HG02884 (cell line): ENCODE data around the gene BEND7.

Source experiments
- ATAC-seq: cut with Tn5 transposase; IDR thresholded peaks from one replicate; pipeline ENCODE4 v1.9.1; 2021; ENCODE audit warnings: mild to moderate bottlenecking, moderate library complexity; ENCODE audit not compliant: unreplicated experiment

Gene BEND7

DNA sequence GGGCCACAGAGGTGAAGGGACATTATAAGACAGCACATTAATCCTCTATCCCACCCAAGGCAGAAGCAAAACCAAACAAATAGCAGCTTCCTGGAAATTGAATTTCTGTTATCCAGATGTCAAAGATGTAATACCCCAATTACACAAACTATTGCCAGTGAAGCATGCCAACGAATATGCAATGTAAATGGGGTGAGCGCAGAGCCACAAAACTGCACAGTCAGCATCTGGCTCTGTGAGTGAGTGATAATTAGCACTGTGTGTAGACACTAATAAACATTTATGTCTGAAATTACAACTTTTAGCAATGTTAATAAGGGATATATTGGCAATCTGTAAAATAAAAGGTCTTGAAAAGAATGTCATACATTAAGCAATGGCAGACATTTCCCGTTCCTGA, 3.2 kb downstream of the BEND7 start:
- no peak for ATAC-seq

DNA sequence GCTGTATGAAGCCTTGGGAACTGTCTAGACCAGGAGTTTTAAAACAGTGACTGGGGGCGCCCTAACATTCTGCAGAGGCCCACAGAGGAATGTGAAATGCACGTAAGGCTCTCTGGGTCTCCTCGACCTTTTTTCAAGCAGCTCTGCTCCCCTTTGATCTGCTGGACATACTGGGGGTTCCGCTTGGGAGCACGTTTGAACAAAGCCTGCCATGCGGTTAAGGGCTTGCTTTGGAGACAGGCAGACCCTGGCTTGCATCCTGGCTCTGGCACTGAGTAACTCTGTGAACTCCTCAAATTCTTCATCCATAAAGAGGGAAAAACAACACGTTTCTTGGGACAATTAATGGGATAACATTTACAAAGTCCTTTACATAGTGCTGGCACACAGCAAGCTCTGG, 7.8 kb downstream of the BEND7 start:
- ATAC-seq: no peak

DNA sequence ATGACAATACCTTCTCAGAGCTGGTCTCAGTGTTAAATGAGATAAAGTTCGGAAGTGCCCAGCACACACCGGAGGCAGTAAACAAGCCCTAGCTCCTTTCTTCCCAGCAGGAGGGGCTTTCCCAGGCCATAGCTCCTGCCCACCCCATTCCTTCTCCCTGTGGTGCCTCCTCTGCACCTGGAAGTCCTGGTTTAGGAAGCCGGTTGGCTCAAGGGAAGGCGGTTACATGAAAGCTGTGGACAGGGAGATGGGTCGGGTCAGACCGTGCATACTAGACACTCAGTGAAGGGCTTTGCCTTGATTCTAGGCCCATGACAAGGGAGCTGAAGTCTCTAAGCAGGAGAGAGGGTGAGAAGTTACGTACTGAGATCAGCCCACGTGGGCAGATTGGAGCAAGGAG, 8.6 kb downstream of the BEND7 start:
- no peak for ATAC-seq

DNA sequence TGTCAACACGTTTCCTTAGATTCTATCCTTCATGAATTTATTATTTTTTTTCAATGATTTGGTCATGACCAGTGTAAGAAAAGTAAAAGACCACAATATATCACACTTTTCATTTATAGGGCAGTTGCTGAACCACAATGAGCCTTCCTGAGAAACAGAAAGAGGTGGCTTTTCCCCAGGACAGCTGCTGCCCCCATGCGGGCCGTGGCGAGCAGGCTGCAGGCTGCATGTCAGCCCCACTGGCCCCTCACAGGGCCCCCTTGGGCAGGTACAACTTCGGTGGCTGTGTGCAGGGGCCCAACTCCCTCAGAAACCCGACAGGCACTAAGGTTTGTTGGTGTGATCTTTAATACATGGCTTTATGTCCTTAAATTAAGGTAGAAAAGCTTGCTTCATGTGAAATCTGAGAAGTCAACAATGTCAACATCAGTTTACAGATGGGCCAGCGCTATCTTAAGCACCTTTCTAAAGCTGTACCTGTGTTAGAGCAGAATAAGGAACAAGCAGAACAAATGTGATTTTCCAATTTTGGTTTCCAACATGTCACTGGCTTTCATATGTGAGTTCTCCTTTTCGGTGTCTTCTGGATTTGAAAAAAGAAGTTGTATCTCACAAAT, 10.6 kb downstream of the BEND7 start:
- ATAC-seq: no peak

DNA sequence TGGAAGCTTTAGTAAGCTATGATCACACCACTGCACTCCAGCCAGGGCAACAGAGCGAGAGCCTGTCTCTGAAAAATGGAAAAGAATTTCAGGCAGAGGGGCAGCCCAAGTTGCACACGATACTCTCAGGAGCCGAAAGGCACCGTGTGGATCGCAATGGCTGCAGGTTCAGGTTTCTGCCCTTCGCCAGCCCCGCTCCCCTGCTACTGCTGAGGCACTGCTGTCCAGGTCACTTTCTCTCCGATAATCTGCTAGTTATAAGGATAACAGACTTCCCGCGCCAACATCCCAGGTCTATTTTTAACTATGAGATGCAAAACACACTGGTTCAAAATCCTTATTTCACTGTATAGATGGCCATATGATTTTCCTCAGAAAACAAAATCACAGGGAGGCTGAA, 11.1 kb downstream of the BEND7 start:
- ATAC-seq: no peak

DNA sequence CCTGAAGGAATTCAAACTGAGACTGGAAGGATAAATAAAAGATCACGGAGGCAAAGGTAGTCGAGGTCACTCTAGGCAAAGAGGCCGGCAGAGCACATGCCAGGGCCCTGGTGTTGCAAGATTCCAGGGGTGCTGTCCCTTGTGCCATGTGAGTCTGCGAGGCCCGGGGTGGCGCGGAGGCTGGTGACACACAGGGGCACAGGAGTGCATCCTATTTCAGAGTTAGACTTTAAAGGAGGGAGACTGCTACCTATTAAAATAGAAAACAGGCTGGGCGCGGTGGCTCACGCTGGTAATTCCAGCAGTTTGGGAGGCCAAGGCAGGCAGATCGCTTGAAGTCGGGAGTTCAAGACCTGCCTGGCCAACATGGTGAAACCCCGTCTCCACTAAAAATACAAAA, 12.6 kb downstream of the BEND7 start:
- no peak for ATAC-seq

DNA sequence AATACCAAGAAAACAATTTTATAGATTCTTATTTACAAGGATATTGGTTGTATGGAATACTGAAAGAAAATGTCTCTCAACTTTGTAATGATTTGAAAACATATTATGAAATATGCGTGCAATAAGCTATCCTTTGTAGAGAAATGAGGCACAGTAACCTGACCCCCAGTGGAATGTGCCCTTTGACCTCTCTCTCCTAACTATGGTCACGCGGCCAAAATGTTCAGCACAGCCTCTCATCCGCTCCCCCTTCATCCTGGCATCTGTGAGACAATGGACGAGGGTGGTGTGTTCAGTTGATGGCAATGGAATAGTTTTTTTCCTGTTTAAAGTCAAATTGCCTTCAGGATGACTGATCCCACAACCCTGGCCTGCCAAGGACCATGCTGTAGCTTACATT, 13.3 kb downstream of the BEND7 start:
- ATAC-seq: no peak

DNA sequence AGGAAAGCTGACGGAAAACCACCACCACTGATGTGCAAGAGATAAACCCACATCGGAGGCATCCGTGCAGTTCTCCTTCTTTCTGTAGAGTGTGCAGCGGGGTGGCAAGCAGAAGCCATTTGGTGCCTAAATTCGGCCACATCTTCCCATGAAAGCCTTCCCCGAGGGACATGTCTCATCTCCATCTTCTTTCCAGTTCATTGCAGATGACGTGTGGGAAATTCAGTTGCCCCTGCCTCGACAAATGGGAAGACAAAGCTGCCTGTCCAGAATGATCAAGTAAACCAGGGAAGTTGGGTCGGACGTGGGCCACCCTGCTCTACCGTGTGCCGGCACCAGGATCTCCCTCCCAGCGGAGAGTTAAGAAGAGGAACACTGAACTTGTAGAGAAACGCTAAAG, 14.5 kb downstream of the BEND7 start:
- ATAC-seq: no peak

DNA sequence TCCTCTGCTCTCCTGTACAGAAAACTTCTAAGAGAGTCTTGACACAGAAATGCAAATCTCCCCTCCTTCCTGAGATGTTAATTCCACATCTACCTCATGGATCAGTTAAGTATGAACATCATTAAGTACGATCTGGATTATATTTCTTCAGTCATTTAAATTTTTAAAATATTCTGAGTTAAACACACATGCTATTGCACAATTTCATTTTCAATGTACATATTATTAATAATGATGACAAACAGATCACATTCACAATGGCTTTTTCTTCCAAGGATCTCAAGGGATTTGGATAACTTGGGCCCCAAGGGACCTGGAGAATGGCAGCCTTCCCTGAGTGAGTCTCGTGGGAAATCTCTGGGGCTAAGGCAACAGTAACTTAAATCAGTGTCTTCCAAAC, 16.2 kb downstream of the BEND7 start:
- ATAC-seq: no peak

DNA sequence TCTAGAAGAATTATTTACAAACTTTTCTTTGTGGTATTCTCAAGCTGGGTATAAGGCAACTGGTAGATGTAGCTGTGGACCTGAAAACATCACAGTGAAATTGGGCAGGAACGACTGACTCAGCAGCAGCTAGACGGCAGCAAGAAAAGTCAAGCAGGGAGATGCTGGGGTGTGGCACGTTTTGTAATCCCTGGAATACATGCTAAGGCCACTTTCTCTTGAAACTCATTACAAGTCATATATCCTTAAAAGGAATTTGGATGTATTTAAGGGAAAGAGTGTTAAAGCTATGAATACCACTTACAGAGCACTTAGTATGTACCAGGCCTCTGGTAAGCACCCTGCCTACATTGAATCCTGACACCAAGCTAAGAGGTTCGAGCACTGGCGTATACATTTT, 17.4 kb downstream of the BEND7 start:
- no peak for ATAC-seq

DNA sequence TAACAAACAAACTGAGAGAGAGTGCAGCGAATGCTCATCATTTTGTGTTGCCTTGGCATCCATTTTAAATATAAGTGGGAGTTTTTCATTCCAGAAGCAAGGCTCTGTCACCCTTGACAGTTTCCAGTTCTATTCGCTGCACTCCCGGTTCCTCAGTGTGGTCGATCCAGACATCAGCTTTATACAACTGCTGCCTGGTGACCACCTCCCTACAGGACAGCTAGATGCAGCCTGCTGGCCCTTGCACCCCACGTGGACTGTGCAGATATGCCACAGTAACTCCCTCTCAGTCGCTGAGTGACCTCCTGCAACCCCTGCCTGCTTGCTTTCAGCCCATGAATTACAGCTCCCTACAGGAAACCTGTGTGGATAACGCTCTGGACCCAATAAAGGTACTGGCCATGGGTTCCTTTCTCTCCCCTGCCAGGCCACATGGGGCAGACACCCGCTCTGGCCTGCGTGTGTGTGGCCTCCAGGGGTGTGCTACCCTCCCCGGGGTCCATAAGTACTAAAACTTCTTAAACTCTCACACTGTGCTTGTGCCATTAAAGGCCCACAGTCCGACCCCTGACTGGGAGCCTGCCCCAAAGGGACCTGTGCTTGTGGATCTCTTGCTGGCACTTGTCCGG, 23.6 kb downstream of the BEND7 start:
- no peak for ATAC-seq

DNA sequence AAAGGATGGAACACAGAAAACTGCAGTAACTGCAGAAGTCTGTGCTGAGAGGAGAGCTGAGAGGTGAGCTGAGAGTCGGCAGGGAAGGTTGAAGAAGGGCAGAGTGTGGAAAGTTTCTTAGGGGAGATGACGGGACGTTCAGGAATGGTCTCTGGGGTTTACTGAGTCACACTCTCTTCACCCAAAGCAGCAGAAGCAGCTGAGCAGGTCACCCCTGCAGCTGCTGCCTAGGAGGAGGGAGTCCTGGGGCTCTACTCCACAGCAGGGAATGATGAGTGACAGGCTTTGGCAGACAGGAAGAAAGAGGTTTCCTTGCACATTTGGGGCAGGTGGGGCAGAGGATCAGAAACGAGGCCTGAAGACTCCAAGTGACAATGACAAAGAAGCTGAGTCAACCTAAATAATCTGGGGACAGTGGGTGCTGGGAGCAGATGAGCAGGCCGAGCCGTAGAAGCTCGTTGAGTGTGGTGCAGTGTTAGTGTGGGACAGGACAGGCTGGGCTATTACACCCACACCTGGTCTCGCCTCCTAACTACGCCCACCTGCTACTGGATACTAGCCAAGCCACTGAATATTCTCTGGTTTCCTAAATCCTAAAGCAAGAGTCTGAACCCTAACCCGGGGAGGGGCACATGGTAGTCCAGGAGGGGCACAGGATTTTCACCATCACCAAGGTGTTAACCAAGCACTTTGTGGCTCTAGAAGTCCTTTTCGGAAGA, 24.9 kb downstream of the BEND7 start:
- ATAC-seq: no peak

DNA sequence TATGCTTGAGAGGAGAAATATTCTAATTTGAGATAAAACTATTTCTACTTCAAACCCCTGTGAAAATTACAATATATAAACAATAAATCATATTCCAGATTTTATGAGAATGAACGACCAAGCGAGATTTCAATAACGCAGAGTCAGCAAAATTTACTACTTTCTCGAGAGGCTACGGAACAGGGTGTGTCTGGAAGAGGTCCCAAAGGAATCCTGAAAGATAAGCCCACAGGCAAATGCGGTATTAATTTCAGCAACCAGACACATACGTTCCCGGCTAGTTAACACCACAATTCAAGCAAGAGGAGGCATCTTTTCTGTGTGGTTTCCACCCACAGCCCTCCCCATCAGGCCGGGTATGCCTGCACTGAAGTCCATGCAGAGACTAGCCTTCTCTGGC, 26.4 kb downstream of the BEND7 start:
- no peak for ATAC-seq

DNA sequence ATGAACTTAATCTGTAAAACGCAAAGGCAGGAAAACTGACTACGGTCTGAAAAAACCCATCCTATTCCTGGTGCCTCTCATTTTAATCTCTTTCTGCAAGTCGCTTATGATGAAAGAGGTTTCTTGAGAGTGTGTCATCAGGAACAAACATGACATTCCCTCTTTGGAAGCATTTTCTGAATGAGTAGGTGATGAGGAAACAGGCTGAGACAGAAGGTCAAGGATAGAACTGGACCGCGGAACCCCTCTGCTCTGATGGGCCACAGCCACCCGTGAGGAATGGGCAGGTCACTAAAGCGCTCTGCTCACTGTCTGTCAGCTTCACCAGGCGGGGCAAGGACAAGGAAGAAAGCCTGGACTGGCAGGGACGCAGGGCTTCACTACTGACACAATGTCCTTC, 28.6 kb downstream of the BEND7 start:
- no peak for ATAC-seq

DNA sequence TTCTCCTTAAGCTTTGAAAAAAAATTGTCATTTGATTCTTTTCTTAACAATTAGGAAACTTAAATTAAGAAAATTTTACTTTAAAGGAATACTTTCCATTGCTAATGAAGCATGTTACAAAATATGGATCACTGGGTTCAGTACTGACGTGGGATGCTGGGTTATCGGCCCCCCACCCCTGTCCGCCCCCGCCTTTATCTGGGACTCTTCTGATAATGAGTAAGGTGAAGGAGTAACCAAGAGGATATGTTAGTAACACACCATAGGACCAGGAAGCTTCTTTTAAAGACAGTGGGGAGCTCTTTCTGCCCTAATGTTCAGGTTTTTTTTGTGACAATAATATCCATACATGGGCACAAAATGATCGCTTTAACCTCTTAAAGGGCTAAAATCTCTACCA, 29.7 kb downstream of the BEND7 start:
- ATAC-seq: no peak

DNA sequence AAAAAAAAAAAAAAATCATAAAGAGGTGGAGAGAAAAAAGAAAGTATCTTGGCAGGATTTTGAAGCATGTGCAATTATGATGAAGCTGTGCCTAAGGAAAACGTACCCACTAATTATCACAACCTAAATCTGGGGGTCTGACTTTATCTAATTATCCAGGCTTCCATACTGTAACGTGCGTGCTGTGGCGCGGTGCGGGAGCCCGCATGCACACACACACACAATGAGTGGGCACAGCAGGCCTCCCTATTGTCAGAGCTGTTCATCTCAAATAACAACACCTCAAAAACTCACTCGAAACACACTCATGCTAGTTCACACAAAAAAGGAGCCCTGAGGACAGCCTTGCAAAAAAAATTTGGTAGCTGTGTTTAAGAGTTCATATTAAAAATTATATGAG, 31.9 kb downstream of the BEND7 start:
- no peak for ATAC-seq

DNA sequence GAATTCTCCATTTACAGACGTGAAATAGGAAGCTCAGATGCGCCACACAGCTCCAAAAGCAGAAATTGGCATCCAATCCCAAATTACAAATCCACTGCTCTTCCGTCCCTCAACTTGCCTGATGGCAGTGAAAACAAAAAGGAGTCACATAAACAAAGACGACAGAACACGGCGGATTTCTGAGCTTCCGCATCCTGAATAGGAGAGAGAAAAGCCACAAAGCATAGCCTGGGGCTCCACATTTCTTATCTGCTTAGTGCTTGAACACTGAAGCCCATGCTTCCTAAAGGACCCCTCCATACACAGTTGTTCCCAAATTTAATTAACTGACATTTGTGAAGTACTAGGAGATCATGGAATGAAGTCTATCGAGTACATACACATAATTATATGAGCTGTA, 32.6 kb downstream of the BEND7 start:
- ATAC-seq: no peak

DNA sequence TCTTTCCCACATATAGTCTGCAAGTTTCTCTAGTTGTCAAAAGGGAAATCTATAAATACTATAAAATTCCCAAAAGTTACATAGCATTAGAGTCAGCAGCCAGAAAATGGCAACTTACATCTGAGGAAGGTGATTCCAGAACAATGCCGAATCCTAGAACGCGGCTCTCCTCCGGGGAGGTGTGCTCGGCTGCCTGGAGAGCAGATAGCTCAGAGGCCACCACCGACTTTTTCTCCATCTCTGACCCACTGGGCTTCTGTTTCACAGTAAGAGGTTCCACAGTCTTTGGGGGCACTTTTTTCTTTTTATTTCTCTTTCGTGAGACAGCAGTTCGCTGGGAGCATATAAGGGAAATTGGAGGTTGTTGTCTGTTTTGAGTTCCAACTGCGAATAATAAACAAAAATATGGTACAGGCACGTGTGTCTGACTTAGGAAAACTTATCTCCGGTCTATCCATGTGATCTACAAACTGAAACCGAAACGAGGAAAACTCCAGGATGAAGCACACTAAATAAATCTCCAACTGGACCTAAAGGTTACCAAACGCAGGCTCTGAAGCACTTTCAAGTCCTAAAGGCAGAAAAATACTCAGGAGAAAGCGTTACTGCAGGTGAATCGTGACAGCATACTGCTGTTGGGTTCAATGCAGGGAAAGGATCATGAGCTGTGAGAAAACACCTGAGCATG, 36.2 kb downstream of the BEND7 start:
- no peak for ATAC-seq

DNA sequence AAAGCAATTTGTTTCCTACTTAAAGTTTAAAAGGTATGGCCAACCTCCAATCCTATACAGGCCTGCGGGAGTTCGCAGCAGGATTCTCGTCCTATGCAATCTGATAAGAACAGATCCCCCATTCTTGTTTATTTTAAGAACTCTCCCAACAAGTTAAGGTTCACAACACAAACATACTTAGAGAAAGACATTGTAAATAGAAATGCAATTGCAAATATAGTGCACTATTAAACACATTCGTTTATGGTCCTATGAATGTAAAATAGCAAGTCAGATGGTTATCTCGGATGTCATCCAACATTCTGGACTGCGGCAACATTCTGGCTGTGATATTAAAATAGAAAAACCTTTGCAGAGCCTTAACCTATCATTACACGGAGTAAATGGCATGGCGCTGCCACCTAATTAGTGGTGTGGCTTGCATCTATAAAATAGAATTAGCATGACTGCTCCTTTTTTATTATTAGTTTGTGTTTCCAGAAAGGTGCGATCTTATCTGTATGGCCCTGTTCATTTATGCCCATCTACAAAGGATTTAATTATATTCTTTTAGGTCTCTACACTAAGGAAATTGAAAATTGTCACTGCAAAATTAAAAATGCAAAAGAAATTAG, 37.0 kb downstream of the BEND7 start:
- no peak for ATAC-seq

DNA sequence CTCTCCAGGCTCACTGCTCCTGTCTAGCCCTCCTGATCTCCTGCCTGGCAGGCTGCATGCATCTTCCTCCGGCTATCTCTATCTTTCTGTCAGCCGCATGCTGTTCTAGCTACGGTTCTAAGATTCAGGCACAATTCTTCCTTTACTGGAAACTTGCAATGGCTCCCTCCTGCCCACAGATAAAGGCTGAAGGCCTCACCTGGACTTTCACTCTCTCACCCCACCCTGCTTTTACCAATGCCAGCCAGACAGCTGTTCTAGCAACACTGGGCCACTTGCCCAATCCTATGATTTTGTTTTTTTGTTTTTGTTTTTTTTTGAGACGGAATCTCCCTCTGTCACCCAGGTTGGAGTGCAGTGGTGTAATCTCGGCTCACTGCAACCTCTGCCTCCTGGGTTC, 38.3 kb downstream of the BEND7 start:
- ATAC-seq: no peak

DNA sequence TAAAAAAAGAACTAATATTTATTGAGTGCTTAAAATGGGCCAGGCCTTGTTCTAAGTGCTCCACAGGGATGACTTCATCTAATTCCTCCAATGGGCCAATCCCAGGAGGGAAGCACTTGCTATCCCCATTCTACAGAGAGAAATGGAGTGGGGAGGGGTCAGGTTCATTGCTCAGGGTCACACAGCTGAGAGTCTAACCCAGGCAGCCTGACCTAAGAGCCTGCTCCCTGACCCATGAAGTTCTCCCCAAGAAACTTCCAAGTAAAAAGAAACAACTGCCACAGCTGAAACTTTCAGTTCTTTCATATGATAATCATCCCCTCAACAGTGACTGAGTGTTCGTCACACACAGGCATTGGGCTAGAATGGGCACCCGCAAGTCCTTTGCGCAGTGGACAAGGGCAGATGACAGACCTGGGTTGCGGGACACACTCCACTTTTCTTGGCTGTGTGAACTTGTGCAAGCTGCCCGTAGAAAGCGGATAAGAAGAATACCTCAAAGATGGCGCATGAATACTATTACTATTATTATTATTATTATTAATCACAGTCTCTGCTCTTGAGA, 39.7 kb downstream of the BEND7 start:
- no peak for ATAC-seq
